ENCODE results near the gene ZBTB17. TPM values are rescaled to one million over a fixed set of nuclear protein-coding genes. Genes with fewer than 3 reads are reported as not detected.

ZBTB17 gene
- total and polyA plus RNA-seq, 2 experiments from 2014 or later, result 21.9 to 26.6 TPM

- TF ChIP-seq, protein P1, sequence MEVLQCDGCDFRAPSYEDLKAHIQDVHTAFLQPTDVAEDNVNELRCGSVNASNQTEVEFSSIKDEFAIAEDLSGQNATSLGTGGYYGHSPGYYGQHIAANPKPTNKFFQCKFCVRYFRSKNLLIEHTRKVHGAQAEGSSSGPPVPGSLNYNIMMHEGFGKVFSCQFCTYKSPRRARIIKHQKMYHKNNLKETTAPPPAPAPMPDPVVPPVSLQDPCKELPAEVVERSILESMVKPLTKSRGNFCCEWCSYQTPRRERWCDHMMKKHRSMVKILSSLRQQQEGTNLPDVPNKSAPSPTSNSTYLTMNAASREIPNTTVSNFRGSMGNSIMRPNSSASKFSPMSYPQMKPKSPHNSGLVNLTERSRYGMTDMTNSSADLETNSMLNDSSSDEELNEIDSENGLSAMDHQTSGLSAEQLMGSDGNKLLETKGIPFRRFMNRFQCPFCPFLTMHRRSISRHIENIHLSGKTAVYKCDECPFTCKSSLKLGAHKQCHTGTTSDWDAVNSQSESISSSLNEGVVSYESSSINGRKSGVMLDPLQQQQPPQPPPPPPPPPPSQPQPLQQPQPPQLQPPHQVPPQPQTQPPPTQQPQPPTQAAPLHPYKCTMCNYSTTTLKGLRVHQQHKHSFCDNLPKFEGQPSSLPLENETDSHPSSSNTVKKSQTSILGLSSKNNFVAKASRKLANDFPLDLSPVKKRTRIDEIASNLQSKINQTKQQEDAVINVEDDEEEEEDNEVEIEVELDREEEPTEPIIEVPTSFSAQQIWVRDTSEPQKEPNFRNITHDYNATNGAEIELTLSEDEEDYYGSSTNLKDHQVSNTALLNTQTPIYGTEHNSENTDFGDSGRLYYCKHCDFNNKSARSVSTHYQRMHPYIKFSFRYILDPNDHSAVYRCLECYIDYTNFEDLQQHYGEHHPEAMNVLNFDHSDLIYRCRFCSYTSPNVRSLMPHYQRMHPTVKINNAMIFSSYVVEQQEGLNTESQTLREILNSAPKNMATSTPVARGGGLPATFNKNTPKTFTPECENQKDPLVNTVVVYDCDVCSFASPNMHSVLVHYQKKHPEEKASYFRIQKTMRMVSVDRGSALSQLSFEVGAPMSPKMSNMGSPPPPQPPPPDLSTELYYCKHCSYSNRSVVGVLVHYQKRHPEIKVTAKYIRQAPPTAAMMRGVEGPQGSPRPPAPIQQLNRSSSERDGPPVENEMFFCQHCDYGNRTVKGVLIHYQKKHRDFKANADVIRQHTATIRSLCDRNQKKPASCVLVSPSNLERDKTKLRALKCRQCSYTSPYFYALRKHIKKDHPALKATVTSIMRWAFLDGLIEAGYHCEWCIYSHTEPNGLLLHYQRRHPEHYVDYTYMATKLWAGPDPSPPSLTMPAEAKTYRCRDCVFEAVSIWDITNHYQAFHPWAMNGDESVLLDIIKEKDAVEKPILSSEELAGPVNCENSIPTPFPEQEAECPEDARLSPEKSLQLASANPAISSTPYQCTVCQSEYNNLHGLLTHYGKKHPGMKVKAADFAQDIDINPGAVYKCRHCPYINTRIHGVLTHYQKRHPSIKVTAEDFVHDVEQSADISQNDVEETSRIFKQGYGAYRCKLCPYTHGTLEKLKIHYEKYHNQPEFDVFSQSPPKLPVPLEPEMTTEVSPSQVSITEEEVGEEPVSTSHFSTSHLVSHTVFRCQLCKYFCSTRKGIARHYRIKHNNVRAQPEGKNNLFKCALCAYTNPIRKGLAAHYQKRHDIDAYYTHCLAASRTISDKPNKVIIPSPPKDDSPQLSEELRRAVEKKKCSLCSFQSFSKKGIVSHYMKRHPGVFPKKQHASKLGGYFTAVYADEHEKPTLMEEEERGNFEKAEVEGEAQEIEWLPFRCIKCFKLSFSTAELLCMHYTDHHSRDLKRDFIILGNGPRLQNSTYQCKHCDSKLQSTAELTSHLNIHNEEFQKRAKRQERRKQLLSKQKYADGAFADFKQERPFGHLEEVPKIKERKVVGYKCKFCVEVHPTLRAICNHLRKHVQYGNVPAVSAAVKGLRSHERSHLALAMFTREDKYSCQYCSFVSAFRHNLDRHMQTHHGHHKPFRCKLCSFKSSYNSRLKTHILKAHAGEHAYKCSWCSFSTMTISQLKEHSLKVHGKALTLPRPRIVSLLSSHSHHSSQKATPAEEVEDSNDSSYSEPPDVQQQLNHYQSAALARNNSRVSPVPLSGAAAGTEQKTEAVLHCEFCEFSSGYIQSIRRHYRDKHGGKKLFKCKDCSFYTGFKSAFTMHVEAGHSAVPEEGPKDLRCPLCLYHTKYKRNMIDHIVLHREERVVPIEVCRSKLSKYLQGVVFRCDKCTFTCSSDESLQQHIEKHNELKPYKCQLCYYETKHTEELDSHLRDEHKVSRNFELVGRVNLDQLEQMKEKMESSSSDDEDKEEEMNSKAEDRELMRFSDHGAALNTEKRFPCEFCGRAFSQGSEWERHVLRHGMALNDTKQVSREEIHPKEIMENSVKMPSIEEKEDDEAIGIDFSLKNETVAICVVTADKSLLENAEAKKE (CRISPR knock-in tag; IDR thresholded peaks at IDR 0.05), result no peak
- TF ChIP-seq JUNB (IDR thresholded peaks at IDR 0.05; ENCODE audit: unreplicated experiment), result no peak
- TF ChIP-seq ZNF331 (CRISPR knock-in tag; IDR thresholded peaks at IDR 0.05; ENCODE audit: low read depth), result no peak
- TF ChIP-seq, protein P2, sequence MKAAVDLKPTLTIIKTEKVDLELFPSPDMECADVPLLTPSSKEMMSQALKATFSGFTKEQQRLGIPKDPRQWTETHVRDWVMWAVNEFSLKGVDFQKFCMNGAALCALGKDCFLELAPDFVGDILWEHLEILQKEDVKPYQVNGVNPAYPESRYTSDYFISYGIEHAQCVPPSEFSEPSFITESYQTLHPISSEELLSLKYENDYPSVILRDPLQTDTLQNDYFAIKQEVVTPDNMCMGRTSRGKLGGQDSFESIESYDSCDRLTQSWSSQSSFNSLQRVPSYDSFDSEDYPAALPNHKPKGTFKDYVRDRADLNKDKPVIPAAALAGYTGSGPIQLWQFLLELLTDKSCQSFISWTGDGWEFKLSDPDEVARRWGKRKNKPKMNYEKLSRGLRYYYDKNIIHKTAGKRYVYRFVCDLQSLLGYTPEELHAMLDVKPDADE (IDR thresholded peaks at IDR 0.05), result no peak
- no peak for TF ChIP-seq ZNF114 (CRISPR knock-in tag; IDR thresholded peaks at IDR 0.05)
These were observed 38.9 kb upstream of the ZBTB17 start (continued) for GRCh38 chr1:16014509-16015482.

- H3K36me3 Mint-ChIP-seq (ENCODE audit: low read depth), result no peaks in the 10 kb centered on the region
- H3K4me2 ChIP-seq, result peak overlapping the region; percentile 83
- no peak for DNase-seq (ENCODE audit: low spot score)
- peaks cover 19% of the 10 kb centered on the region for H3K27me3 Mint-ChIP-seq (ENCODE audit: insufficient read depth, low read depth, poor library complexity)
- peak overlapping the region; percentile 61; the same call in 1 of the 2 replicates for H3K4me3 ChIP-seq
- peaks cover 38% of the 10 kb centered on the region for H3K4me1 ChIP-seq (ENCODE audit: insufficient read depth)
- no peaks in the 10 kb centered on the region for H3K36me3 ChIP-seq (ENCODE audit: insufficient read depth)
- H3K9me2 ChIP-seq (ENCODE audit: insufficient read depth), result no peaks in the 10 kb centered on the region
- H3K79me2 ChIP-seq (replicated peaks; ENCODE audit: insufficient read depth), result no peaks in the 10 kb centered on the region
- H3K4me1 Mint-ChIP-seq, result peaks cover 61% of the 10 kb centered on the region
- no peak overlapping the region for H2AFZ ChIP-seq
- H4K20me1 ChIP-seq (replicated peaks; ENCODE audit: insufficient read depth), result no peaks in the 10 kb centered on the region
- ATAC-seq, result no peak
- H3K4me3 Mint-ChIP-seq, result peak overlapping the region; percentile 65
- peak overlapping the region; percentile 85 for H3K27ac Mint-ChIP-seq
- peaks cover 6% of the 10 kb centered on the region; the same call in 1 of the 2 replicates for H3F3A ChIP-seq (replicated peaks; ENCODE audit: low read depth)
- no peaks in the 10 kb centered on the region for H3K27me3 ChIP-seq (ENCODE audit: insufficient read depth)
- no peaks in the 10 kb centered on the region for H3K9me3 Mint-ChIP-seq
- H3K27ac ChIP-seq (ENCODE audit: low read depth), result 0 out of 2 replicates have a peak overlapping the region, but pooled peaks have one; percentile 26
- TF ChIP-seq, protein P1 (CRISPR knock-in tag; IDR thresholded peaks at IDR 0.05), result no peak
- no peak for TF ChIP-seq EZH2phosphoT487 (IDR thresholded peaks at IDR 0.05; ENCODE audit: unreplicated experiment)
These were observed 38.0 kb upstream of the ZBTB17 start for GRCh38 chr1:16013908-16014258.

All from GM23338 (cell line).